Neutrophil (primary cell): ENCODE data around the gene RBMS3.

Experiments used
- H3K27ac ChIP-seq: fragments of 200-600 bp; sonication (generic); 2 replicates; pipeline ENCODE4 v1.5.1; 2016; ENCODE audit warnings: mild to moderate bottlenecking, moderate library complexity
- H3K27me3 ChIP-seq: fragments of 200-600 bp; sonication (generic); 2 replicates; pipeline ENCODE4 v1.6.0; 2016; ENCODE audit warnings: mild to moderate bottlenecking
- H3K36me3 ChIP-seq: fragments of 200-600 bp; sonication (generic); 2 replicates; pipeline ENCODE4 v1.5.1; 2017
- H3K4me1 ChIP-seq, 2 experiments: fragments of 200-600 bp in 1 of 2; sonication (generic) in 1 of 2; 1 replicate in 1 of 2; 2 replicates in 1 of 2; pipeline versions ENCODE4 v1.5.1 to v1.6.1; 2013 to 2016; ENCODE audit warnings: low read depth in 1 of 2, low read length in 1 of 2, mild to moderate bottlenecking in 1 of 2, moderate library complexity in 1 of 2; ENCODE audit not compliant: control insufficient read depth in 1 of 2, insufficient read depth in 1 of 2
- H3K4me3 ChIP-seq, 2 experiments: fragments of 200-600 bp in 1 of 2; sonication (generic) in 1 of 2; 1 replicate in 1 of 2; 2 replicates in 1 of 2; pipeline ENCODE4 v1.5.1; 2013 to 2016; ENCODE audit warnings: low read depth in 1 of 2, low read length in 1 of 2, mild to moderate bottlenecking in 1 of 2, moderate library complexity in 1 of 2
- H3K9me3 ChIP-seq: fragments of 200-600 bp; sonication (generic); 2 replicates; pipeline ENCODE4 v1.5.1; 2016
- TF ChIP-seq, protein P1 (sequence below): fragments of 200-600 bp; sonication (generic); IDR thresholded peaks from 2 replicates; pipeline ENCODE4 v1.5.1; 2016; ENCODE audit warnings: antibody characterized with exemption

The RBMS3 gene

DNA sequence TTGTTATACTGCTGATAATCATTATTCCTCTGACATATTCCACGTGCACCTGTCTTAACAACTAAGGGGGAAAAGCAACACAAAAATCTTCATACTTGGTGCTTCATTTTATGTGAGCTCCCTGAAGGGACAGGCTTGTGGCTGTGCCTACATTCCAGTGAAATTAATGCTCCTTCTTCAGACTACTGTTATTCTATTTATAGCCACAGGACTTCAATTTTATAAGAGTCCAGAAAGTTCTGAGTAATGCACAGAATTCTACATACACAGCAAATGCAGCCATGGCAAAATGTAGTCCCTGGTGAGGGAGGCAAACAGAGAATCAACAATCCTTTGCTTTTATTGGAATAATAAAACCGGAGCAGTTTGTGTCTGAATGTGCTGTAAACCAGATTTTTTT, 417.1 kb downstream of the RBMS3 start:
- no peak overlapping the region for H3K27ac ChIP-seq
- no peak overlapping the region for H3K4me3 ChIP-seq
- H3K9me3 ChIP-seq = peaks cover 7% of the 10 kb centered on the region
- peaks cover 0 to 20% of the 10 kb centered on the region in 2 experiments for H3K4me1 ChIP-seq
- no peaks in the 10 kb centered on the region for H3K36me3 ChIP-seq
- TF ChIP-seq, protein P1, sequence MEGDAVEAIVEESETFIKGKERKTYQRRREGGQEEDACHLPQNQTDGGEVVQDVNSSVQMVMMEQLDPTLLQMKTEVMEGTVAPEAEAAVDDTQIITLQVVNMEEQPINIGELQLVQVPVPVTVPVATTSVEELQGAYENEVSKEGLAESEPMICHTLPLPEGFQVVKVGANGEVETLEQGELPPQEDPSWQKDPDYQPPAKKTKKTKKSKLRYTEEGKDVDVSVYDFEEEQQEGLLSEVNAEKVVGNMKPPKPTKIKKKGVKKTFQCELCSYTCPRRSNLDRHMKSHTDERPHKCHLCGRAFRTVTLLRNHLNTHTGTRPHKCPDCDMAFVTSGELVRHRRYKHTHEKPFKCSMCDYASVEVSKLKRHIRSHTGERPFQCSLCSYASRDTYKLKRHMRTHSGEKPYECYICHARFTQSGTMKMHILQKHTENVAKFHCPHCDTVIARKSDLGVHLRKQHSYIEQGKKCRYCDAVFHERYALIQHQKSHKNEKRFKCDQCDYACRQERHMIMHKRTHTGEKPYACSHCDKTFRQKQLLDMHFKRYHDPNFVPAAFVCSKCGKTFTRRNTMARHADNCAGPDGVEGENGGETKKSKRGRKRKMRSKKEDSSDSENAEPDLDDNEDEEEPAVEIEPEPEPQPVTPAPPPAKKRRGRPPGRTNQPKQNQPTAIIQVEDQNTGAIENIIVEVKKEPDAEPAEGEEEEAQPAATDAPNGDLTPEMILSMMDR = no peak
- H3K27me3 ChIP-seq = no peaks in the 10 kb centered on the region

DNA sequence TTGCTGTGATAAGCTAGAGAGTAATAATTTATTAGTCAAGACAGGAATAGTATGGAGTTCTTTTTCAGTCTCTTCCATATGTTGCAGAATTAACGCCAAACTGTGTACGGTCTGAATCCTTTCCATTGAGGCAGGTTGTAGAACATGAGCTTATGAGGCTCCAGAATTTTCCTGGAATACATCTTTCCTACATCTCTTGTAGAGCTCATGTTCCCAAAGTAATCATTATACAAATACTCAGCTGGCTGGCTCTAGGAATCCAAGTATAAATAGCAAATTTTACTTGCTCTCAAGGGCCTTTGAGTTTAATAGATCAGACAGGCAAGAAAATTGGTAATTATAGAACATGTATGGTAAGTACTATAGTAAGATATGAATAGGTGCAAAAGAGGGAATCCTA, 419.4 kb downstream of the RBMS3 start:
- peaks cover 0 to 10% of the 10 kb centered on the region in 2 experiments for H3K4me1 ChIP-seq
- TF ChIP-seq, protein P1 = no peak
- no peak overlapping the region for H3K4me3 ChIP-seq
- no peaks in the 10 kb centered on the region for H3K36me3 ChIP-seq
- no peaks in the 10 kb centered on the region for H3K27me3 ChIP-seq
- peaks cover 7% of the 10 kb centered on the region for H3K9me3 ChIP-seq
- H3K27ac ChIP-seq = no peak overlapping the region

DNA sequence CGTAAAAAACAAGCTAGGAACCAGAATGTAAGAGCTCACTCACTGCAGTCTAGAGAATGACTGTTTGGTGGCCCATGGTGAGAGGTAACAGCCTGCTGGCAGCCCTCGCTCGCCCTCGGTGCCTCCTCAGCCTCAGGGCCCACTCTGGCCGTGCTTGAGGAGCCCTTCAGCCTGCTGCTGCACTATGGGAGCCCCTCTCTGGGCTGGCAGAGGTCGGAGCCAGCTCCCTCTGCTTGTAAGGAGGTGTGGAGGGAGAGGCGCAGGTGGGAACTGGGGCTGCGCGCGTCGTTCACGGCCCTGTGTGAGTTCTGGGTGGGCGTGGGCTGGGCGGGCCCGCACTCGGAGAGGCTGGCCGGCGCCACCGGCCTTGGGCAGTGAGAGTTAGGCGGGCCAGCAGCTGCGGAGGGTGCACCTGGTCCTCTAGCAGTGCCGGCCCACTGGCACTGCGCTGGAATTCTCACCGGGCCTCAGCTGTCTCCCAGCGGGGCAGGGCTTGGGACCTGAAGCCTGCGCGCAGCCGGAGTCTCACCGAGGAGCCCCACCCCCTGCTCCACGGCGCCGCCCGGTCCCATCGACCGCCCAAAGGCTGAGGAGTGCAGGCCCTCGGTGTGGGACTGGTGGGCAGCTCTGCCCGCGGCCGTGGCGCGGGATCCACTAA, 420.6 kb downstream of the RBMS3 start:
- Histone ChIP-seq H3K27ac (no peak overlapping the region), H3K4me3 (no peak overlapping the region), H3K9me3 (peaks cover 7% of the 10 kb centered on the region), H3K4me1 (no peaks in the 10 kb centered on the region), H3K27me3 (no peaks in the 10 kb centered on the region), H3K36me3 (no peaks in the 10 kb centered on the region)
- TF ChIP-seq, protein P1 = no peak

DNA sequence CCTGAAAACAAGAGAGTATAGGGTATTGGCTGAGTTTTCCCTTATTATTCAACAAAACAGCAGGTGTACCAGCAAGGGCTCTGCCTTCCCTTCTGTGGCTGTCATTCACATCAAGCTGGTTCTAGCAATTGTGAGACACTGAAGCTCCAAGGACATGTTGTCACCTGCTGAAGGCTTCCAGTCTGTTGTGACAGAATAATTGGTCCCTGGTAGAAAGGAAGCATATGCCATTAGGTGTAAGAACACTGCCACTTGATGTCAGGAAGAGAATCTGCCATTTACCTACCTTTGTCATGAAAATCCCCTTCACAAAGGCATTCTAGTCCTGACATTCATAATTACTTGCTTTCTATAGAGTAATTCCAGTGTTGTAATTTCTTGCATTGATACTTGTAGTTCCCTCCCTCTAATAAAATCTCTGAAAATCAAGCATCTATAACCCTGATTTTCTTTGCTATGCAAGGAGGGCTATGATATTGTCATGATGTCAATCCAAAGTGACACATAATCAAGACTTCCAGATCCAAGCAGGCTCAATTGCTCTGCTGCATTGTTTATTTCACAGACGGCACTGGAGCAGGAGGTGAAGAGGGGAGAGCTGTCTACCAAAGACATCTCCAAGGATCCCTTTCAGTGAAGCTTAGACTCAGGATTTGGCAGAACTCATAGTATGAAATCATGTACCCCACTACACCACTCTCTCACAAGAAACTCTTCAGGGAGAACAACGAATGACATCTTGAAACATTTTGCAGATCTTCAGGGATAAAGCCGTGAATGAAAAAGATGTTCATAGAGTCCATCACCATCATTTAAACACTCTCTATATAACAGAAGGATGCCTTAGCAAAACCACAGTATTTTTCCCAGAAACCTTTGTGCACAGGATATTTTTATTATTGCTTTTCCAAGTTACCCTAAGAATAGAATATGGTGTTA, 425.3 kb downstream of the RBMS3 start:
- TF ChIP-seq, protein P1 = no peak
- peaks cover 7% of the 10 kb centered on the region for H3K9me3 ChIP-seq
- no peaks in the 10 kb centered on the region for H3K27me3 ChIP-seq
- H3K27ac ChIP-seq = no peak overlapping the region
- no peaks in the 10 kb centered on the region for H3K4me1 ChIP-seq
- no peak overlapping the region for H3K4me3 ChIP-seq
- H3K36me3 ChIP-seq = no peaks in the 10 kb centered on the region

DNA sequence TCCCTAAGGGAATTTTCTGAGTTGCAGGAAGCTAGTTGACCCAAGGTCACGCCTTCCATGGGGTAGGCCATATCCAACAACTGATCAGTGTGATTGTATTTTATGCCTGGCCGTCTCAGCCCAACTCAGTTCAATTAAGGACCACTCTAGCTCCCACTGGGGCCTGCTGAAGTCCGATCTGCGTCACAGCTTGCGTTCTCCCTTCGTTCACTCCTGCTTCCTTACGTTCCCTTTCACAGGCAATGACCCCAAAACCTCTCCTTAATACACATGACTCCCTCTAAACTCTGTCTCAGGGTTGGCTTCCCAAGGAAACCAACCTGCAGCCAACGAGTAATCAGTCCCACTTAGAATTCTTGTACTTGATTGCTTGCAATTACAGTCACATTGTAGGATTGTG, 428.0 kb downstream of the RBMS3 start:
- TF ChIP-seq, protein P1 = no peak
- no peaks in the 10 kb centered on the region for H3K9me3 ChIP-seq
- no peaks in the 10 kb centered on the region for H3K36me3 ChIP-seq
- H3K27me3 ChIP-seq = no peaks in the 10 kb centered on the region
- no peak overlapping the region for H3K27ac ChIP-seq
- H3K4me3 ChIP-seq = no peak overlapping the region
- no peaks in the 10 kb centered on the region for H3K4me1 ChIP-seq
